HG03066 (cell line): ENCODE data around the gene INPP5D.
"Not testable (repeated sequence)": the region's sequence is repeated elsewhere in the genome, so short reads cannot be mapped to it uniquely, and the experiment has no call there.

ENCODE experiments used
- ATAC-seq: cut with Tn5 transposase; IDR thresholded peaks from one replicate; pipeline ENCODE4 v1.9.1; 2021; ENCODE audit warnings: low read depth; ENCODE audit not compliant: unreplicated experiment

INPP5D gene

DNA sequence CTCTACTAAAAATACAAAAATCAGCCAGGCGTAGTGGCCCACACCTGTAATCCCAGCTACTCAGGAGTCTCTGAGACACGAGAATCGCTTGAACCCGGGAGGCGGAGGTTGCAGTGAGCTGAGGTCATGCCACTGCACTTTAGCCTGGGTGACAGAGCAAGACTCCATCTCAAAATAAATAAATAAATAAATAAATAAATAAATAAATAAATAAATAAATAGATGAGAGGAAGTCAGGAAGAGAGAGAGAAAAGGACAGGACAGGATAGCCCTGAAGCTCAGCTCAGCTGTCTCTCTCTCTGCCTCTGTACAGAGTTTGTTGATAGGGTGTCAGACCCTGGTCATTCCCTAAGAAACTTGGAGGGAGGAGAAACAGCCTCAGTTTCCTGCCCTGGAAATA, 140.6 kb downstream of the INPP5D start:
- not testable (repeated sequence) for ATAC-seq

DNA sequence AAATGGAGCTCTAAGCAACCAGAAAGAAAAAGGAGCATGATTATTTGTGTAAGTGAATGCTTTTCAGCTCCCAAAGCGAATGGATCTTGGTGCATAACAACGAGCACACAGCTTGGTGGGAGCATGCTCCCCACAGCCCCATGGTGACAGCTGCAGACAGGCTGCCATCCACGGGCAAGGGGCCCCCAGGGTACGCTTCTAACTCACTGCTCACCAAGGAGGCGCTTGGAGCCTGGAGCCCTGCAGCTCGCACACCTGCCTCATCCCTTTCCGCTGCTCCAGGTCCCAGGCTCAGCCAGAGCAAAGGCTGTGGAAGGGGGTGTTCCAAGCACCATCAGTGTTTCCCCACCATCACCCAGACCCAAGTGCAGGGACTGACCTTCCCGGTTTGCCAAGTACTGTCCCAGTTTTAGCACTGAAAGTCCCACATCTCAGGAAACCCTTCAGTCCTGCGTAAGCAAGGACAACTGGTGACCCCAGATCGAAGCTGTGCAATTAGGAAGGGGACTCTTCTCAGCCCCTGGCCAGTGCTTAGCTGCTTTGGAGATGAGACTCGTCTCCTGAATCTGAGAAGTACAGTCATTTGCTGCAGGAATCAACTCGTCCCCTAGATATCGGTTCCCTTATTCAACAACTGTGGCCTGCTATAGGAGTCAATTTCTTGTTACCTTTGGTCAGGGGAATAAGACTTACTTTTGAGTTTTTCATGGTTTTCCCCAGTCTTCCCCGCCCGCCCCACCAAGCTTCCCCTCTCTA, 141.3 kb downstream of the INPP5D start:
- no peak for ATAC-seq

DNA sequence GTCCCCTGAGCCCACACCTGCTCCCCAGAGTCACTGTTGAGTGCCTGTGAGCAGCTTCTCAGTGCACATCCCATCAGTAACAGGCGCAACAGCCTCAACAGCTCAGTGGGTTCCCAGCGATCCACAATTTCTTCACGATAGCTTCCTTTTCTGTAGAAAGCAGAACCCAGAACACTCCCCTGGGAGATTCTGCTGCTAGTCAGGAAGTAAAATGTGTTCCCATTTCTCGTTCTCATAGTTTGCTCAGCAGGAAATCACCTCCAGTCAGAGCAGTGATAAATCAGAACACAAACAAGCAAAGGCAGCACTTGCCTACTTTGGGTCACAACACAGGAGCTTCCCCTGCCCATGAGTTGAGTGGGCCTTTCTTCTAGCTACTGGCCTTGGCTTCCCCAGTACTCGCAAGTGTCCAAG, 142.4 kb downstream of the INPP5D start:
- no peak for ATAC-seq

DNA sequence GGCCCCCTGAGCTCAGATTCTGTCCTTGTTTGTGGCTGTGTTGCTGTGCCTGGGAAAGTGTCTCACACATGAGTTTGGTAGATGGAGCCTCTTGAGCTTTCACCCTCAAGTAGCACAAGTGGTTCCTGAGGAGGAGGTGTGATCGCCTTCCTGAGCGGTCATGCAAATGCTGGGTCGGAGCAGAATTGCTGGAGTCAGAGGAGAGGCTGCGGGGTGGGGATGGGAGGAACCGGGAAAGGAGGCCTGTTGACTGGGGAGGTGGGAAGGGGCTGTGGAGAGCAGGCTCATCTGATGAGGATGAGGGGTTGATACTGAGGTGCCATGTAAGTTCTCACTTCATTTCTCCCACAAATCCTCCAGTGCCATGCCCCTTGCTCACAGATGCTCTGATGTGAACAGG, 142.9 kb downstream of the INPP5D start:
- ATAC-seq = no peak

DNA sequence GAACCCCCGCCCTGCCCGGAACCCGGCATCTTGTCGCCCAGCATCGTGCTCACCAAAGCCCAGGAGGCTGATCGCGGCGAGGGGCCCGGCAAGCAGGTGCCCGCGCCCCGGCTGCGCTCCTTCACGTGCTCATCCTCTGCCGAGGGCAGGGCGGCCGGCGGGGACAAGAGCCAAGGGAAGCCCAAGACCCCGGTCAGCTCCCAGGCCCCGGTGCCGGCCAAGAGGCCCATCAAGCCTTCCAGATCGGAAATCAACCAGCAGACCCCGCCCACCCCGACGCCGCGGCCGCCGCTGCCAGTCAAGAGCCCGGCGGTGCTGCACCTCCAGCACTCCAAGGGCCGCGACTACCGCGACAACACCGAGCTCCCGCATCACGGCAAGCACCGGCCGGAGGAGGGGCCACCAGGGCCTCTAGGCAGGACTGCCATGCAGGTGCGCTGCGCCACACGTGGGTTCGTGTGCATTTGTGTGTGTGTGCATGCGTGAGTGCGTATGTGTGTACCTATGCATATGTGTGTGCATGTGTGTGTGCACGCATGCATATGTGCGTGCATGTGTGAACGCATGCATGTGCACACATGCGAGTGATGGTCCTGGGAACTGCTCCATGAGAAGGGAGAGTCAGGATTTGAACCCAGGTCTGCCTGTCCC, 144.3 kb downstream of the INPP5D start:
- ATAC-seq = no peak

DNA sequence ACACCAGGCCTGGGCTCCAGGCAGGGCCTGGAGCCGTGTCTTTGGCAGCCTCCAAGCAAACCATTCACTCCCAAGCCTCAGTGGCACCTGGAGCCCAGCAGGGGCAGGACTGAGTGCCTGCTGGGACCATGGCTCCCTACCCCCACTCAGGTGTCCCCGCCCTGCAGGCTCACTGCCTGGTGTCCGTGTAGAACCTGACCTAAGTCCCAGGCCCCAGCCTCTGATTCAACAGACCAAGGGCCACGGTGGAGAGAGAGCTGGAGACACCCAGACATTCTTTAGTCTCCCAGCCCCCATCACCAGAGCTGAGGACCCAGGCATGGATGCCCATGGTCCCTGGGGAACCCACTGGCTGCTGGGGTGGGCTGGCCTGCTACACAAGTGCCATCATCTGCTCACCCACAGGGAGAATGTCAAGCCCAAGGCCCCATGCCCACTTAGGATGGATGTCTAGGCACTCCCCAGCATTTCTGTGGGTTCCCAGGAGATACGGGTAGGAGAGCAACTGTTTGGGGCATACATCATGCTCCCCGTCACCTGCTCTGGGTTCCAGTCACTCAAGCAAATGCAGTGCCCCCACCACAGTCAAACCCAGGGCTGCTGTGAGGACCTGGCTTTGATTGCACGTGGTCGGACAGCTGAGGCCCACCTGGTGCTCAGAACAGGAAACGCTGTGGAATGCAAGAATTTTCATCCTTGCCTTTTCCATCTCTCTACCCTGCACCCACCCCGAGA, 148.4 kb downstream of the INPP5D start:
- ATAC-seq = no peak

DNA sequence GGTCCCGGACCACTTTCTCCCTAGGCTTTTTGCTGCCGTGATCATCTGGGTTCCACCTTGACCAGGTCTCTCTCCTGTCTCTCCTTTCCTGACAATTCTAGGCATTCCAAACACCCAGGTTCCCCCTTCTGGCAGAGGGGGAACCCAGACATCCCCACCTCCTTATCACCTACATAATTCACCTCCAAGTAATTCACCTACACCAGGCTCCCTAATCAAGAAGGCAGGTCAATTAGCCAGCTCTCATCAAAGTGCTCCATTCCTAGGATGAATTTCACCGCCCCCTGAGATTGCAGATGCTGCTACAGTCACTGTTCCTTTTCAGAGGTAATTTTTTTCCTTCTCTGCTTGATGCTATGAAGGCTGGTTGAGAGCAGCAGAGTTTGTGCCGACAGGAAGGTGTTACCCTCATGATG, 149.0 kb downstream of the INPP5D start:
- no peak for ATAC-seq

DNA sequence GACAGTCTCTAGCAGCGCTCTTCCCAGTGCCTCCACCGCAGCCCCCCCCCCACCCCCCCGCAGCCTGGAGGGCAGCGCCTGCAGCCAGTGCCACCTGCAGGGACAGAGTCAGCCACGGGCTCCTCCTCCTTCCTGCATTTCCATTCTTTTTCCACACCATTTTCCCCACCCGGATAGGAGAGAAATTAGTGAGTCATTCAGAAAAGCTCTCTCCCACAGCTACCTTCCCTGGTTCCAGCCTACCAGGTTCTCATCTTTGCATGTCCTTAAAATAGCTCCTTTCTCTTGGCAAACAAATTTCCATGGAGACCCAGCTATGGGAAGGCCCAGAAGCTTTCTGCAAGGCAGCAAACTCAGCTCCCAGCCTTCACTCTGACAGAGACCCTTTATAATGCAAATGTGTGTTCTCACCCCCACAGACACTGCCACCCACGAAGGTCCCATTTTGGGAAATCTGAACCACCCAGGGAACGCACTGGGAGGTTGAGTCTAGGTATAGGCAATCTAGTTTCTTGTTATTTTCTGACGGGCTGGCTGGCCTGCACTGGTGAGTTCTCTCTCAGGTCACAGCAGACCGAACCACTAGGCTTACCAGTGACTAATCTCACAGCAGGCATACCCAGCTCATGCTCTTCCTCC, 149.5 kb downstream of the INPP5D start:
- no peak for ATAC-seq

DNA sequence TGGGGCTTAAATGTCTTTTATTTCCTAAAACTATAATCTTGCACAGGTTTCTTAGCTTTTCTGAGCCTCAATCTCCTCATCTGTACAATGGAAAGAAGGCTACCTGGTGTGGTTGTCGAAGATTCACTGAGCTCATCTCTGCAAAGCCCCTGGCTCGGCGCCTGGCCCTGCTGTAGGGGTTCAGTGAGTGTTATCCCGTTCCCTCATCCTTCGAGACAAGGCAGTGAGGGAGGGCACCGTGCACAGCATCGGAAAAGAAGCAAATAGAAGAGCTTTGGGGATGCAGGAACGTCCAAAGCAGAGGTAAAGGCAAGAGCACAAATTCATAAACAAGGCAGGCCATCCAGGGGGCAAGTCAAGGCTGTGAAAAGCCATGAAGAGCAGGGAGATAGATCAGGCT, 150.1 kb downstream of the INPP5D start:
- no peak for ATAC-seq

DNA sequence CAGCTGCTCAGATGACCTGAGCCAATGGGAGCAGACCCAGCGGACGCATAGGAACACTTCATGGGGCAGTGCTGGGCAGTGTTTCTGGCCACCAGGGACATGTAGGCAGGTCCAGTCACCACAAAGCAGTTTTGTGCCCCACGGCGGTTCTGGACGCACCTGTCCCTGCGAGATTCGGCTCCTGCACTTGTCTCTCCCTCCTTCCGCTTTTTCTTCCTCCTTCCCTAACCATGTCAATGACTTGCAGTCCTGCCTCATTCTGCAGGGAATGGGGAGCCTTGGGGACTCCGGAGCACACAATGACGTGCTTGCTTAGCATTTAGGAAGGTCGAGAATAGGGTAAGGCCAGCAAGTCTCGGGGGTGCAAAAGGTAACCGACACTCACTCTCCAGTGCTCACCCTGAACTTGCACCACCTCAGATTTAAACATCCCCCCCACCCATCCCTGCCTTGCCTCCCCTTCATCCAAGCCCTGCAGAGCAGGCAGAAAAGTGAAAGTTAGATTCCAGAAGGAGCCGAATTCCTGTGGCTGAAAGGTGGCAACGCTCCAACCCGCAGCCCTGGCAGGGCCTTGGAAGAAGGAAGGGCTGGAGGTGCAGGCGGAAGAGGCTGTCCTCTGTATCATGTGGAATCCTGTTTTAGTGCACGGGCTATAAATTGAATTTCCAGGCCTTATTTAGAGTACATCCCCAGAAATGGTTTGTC, 150.9 kb downstream of the INPP5D start:
- ATAC-seq = no peak

DNA sequence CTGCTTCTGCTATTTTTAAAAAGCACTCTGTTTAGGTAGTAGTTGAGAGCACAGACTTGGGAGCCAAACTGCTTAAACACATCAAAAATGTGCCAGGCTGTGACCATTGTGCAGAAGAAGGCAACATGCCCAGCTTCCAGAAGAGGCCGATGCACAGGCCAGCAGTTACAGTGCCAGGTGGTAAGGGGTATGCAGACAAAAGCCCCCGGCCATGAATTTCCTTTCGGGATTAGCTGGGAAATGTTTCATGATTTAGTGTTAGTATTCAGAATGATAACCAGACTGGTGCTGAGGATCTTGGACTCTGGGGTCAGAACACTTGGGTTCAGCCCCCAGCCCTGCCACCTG, 151.4 kb downstream of the INPP5D start:
- no peak for ATAC-seq

DNA sequence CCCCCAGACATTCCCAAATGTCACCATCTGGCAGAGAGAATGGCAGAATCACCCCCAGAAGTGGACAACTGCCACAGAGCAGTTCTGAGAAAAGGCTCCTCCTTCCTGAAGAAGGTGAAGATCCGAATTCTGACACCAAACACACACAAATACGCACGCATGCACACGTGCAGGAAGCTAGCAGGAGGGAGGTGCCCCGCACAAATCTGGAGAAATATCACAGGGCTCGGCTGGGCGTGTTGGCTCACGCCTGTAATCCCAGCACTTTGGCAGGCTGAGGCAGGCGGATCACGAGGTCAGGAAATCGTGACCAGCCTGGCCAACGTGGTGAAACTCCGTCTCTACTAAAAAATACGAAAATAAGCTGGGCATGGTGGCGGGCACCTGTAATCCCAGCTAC, 152.9 kb downstream of the INPP5D start:
- ATAC-seq = no peak

DNA sequence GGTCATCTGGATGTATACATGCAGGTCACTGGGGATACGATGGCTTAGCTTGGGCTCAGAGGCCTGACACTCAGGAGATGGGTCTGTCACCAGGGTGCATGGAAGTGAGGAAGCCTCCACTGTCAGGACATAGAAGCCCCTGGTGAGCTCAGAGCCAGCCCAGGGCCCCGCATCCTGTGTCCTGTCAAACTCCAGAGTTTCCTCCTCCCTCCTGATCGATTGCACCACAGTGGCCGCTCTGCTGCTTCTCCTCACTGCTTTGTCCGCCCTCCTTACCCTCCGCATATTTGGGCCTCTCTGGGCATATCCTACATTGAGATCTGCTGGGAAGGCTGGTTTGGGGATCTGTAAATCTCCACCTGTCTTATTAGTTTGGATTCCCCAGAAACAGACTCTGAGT, 153.8 kb downstream of the INPP5D start:
- ATAC-seq = no peak

DNA sequence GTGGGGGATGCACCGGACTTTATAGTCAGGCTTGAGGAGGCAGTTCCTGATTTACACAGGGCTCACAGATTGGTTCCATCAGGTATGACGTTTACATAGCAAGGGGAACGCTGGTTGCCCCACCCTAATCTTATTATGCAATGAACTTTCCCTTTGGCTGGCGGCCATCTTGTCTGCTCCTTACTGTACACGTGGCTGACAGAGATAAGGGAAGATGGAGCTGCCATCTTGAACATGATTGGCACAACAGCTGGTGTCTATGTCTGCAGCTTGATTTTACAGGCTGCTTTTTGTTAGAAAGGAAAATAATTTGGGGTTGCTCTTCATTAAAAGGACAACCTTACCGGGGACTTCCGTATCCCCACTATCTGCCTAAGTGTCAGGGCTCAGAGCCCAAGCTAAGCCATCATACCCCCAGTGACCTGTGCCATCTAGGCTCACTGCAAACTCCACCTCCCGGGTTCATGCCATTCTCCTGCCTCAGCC, 157.8 kb downstream of the INPP5D start:
- ATAC-seq = no peak

DNA sequence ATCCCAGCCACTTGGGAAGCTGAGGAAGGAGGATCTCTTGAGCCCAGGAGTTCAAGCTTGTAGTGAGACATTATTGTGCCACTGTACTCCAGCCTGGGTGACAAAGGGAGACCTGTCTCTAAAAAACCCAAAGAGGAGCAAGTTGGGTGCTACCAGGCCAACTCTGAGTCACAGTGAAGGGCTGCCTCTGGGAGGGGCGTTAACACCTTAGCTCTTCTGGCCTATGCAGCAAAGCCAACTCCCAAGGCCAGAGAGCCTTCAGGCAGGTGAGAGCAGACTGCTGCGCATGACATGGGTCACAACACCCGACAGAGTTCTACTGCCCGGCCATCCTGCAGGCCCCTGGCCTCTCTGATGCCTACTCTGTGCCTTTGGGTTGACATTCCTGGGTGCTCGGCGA, 158.7 kb downstream of the INPP5D start:
- ATAC-seq = no peak

DNA sequence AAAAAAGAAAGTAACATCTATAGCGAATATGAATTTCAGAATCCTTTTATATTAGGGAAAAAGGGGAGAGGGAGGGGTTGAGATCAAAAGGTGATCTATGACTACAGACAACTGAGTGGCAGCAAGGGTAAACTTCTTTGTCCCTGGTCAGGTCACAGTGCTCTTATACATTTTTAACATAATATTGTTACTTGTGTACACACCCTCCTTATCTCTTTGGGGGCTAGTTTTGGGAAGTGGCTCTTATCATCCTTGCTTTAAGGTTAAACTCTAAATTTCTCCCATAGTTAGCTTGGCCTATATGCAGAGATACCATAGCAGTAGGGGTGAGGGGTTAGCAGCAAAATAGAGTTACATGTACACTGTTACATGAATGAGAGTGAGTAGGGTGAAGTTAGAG, 159.7 kb downstream of the INPP5D start:
- no peak for ATAC-seq

DNA sequence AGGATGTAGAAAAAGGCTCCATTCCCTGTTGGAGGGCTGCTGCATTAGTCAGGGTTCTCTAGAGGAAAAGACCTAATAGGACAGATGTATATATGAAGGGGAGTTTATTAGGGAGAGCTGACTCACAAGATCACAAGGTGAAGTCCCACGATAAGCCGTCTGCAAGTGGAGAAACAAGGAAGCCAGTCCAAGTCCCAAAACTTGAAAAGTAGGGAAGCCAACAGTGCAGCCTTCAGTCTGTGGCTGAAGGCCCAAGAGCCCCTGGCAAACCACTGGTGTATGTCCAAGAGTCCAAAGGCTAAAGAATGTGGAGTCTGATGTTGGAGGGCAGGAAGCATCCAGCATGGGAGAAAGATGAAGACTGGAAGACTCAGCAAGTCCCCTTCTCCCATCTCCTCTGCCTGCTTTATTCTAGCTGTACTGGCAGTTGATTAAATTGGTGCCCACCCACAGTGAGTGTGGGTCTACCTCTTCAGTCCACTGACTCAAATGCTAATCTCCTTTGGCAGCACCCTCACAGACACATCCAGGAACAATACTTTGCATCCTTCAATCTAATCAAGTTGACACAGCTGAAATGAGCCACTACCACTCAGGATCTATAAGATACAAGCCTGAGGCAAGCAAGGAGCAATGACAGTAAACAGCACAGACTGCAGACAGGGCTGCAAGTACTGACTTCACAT, 161.4 kb downstream of the INPP5D start:
- no peak for ATAC-seq

DNA sequence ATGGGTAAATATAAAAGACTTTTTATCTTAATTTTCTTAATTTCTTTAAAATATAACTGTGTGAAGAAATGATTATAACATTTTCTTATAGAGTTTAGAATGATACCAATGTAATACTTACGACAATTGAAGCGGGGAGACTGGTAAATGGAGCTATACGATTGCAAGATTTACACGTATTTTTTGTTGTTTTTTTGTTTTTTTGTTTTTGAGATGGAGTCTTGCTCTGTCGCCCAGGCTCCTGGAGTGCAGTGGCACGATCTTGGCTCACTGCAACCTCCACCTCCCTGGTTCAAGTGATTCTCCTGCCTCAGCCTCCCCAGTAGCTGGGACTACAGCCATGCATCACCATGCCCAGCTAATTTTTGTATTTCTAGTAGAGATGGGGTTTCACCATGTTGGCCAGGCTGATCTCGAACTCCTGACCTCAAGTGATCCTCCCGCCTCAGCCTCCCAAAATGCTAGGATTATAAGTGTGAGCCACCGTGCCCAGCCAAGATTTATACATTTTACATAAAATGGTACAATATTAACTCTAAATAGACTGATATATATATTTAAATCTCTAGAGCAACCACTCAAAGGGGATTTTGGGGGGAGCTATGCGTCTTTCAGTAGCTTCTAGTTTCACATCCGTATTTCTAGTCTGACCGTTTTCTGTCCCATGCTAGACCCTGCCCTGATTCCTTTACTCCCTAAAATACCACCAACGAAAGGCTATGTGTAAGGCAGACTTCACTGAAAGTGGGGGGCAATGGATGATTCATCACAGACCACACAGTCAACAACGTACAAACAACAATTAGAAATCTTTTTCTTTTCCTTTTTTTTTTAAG, 163.1 kb downstream of the INPP5D start:
- peak; percentile 81 for ATAC-seq
